ENCODE measurements around the gene SPC25.

The SPC25 gene

DNA sequence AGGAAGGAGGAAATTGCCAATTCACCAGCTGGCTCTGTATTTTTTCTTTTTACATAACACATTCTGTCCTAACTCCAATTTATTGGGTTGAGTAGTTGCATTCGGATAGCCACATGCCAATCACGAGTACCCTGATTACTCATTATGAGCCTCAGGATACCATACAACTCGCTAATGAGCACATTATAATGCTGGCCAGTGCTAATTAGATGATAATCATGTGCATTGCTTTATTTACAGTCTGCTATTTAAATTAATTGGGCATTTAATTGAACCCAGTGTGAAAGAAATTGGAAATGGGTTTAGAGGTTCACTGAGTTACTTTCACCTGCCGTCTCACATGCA lies 26.1 kb upstream of the SPC25 start:
- Mint-ChIP-seq H3K27me3 (ENCODE audit: low read depth, poor library complexity) (peaks cover 27% of the 10 kb centered on the region), H3K36me3 (ENCODE audit: low read depth) (no peaks in the 10 kb centered on the region), H3K4me1 (no peaks in the 10 kb centered on the region), H3K9me3 (peaks cover 12% of the 10 kb centered on the region), H3K27ac (no peak overlapping the region), H3K4me3 (no peak overlapping the region)
- DNase-seq, result no peak
- TF ChIP-seq CTCF (IDR thresholded peaks at IDR 0.05), result no peak

DNA sequence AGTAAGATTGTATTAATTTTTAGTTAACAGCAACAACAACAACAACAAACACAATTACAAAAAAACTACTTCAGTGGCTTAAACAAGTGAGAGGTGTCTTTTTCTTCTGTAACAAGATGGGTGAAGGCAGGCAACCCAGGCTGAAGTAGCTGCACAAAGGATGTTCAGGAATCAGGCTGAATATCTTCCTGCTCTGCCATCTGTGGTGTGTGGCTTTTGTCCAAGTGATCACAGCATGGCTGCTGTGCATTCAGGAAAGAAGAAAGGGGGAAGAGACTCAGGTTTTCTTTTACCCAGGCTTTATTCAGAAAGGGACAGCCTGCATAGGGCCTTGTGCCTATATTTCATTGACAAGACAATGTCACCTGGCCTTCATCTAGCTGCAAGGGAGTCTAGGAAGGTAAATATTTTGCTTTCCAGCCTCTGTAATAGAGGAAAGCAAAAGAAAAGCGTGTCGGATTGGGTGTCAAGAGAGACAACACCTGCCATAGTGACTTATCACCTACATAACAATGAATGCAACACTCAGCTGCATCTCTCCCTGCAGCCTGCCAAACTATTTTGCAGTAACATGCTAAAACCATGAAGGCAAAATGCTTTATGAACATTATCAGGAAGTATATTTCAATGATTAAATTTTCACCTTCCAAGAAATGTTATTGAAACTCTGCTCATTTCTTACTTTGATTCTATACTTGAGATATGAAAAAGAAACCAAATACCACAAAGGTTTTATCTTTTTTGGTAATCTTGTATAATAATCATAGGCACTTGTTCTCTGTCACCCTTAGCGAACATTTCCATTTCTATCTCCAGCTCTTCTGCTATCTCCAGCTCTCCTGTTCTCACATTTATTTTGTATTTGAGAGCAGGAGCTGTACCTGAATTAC lies 25.5 kb upstream of the SPC25 start:
- Mint-ChIP-seq H3K27me3 (ENCODE audit: low read depth, poor library complexity) (peaks cover 27% of the 10 kb centered on the region), H3K4me1 (no peaks in the 10 kb centered on the region), H3K4me3 (no peak overlapping the region), H3K36me3 (ENCODE audit: low read depth) (no peaks in the 10 kb centered on the region), H3K27ac (no peak overlapping the region), H3K9me3 (peaks cover 12% of the 10 kb centered on the region)
- TF ChIP-seq CTCF (IDR thresholded peaks at IDR 0.05), result no peak
- DNase-seq, result no peak

DNA sequence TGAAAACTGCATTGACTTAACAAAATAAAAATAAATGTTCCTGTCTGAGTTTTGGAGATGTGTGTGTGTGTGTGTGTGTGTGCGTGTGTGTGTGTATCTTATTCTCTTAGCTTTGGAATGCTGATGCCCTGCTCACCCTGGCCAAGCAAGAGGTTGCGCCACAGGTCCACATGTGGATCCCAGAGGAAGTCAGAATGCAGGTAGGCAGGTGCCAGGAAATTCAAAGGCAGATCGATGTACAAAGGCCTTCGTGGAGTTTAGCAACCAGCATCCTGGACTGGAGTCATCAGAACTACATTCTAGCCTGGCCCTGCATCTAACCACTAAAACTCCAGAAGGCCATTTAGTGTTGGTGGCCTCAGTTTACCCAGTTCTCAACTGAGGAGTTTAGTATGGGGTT lies 23.3 kb upstream of the SPC25 start:
- no peak for DNase-seq
- peaks cover 9% of the 10 kb centered on the region for H3K4me1 Mint-ChIP-seq
- TF ChIP-seq CTCF (IDR thresholded peaks at IDR 0.05), result no peak
- no peak overlapping the region for H3K4me3 Mint-ChIP-seq
- H3K27ac Mint-ChIP-seq, result no peak overlapping the region
- no peaks in the 10 kb centered on the region for H3K36me3 Mint-ChIP-seq (ENCODE audit: low read depth)
- peaks cover 12% of the 10 kb centered on the region for H3K9me3 Mint-ChIP-seq
- peaks cover 26% of the 10 kb centered on the region for H3K27me3 Mint-ChIP-seq (ENCODE audit: low read depth, poor library complexity)

DNA sequence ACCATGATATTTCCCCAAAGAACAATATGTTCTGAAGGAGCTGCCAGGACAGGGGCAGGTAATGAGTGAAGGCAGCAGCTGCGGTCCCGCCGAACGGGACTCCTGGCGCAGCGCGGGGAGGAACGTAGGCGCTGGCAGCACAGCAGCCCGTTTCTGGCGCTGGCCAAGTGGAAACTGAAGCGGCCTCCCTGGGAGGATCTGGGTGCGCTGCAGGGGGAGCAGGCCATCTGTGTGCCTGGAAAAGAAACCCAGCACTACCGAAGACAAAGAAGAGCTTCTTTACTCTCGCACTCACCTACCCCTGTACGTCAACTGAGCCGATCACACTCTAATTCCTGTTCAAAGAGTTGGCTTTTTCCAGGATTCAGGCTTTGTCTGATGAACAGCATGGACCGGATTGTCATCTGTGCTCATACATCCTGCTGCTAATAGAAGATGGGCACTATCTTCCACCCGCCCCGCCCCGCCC lies 22.7 kb upstream of the SPC25 start:
- Mint-ChIP-seq H3K27ac (peak overlapping the region; percentile 22), H3K9me3 (peaks cover 12% of the 10 kb centered on the region), H3K4me3 (peak overlapping the region; percentile 32), H3K4me1 (peaks cover 9% of the 10 kb centered on the region), H3K27me3 (ENCODE audit: low read depth, poor library complexity) (peaks cover 29% of the 10 kb centered on the region), H3K36me3 (ENCODE audit: low read depth) (no peaks in the 10 kb centered on the region)
- DNase-seq, result peak; percentile 26
- no peak for TF ChIP-seq CTCF (IDR thresholded peaks at IDR 0.05)

DNA sequence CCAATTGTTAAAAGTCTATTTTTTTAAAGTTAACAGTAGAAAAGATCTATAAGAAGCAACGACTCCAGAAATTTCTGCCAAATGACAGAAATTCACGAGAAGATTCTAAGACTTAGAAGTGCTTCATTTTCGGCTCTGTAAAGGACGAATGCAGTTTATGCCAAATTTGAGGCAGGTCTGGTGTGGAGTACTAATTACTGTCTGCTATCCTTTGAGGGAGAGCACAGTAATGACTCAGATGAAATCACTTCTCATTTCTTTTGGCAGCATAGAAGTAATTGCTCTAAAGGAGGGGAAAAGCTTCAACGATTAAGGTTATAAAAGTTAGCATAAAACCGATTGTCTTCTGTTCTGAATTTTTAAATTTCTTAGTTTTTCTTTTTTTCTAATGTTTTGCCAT lies 22.2 kb upstream of the SPC25 start:
- peaks cover 30% of the 10 kb centered on the region for H3K27me3 Mint-ChIP-seq (ENCODE audit: low read depth, poor library complexity)
- peak overlapping the region; percentile 22 for H3K27ac Mint-ChIP-seq
- H3K36me3 Mint-ChIP-seq (ENCODE audit: low read depth), result no peaks in the 10 kb centered on the region
- H3K4me3 Mint-ChIP-seq, result peak overlapping the region; percentile 32
- peaks cover 12% of the 10 kb centered on the region for H3K9me3 Mint-ChIP-seq
- no peak for DNase-seq
- H3K4me1 Mint-ChIP-seq, result peaks cover 9% of the 10 kb centered on the region
- TF ChIP-seq CTCF (IDR thresholded peaks at IDR 0.05), result no peak

DNA sequence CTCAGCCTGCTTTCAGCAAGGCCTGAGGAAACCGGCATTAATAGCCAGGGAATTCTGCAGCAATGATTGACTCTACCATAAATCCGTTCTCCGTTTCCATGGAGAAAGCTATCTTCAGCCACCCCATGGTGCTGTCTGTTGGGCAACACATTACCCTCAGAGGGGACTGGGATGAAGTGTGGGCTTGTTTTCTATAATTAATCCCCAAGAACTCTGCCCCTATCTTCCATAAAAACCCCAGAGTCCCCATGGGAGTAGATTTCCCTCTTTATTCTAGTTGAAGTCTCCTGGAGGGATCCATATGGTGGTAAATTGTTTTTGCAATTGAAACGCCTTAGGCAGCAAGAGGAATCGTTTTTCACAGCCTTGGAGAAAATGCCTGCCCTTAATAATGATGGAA lies 20.1 kb upstream of the SPC25 start:
- DNase-seq, result no peak
- peaks cover 9% of the 10 kb centered on the region for H3K4me1 Mint-ChIP-seq
- peaks cover 5% of the 10 kb centered on the region for H3K9me3 Mint-ChIP-seq
- no peak for TF ChIP-seq CTCF (IDR thresholded peaks at IDR 0.05)
- H3K4me3 Mint-ChIP-seq, result no peak overlapping the region
- H3K27ac Mint-ChIP-seq, result no peak overlapping the region
- no peaks in the 10 kb centered on the region for H3K36me3 Mint-ChIP-seq (ENCODE audit: low read depth)
- H3K27me3 Mint-ChIP-seq (ENCODE audit: low read depth, poor library complexity), result peaks cover 30% of the 10 kb centered on the region

Measured in nephron progenitor cell (in vitro differentiated cells).